ENCODE measurements around the gene MACROD2. TPM values are rescaled to one million over a fixed set of nuclear protein-coding genes. Genes with fewer than 3 reads are reported as not detected.

Gene MACROD2
- total RNA-seq, 1 experiment from 2014 or later: 1.6 TPM

DNA sequence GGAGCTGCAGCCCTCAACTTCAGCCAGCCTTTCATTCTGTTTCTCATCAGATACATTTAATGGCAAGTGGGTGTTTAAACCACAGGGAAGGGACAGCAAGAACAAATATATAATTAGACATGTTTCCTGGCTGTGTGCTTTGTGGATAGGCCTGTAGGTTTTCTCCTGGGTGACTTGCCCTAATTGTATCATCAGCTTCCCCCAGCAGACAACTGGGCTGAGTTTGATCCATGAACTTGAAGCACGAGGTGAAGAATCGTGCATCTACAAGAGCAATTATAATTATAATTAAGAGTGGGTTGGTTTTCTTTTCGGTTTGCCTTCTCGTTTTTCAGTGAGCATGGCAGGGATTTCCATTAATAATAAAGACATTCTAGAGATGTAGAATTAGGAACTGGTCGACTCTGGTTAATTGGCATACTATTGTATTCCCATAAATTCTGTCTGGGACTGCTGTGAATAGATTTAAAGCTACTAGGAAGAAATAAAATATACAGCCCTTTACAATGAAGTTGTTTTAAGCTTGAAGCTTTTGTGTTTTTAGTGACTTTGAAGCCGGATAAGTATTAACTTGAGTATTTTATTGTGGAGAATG, 1525.7 kb downstream of the MACROD2 start:
- H3K56ac ChIP-seq (ENCODE audit: insufficient read length, low read depth, low read length): no peak overlapping the region
- no peak for DNase-seq
- H3K23ac ChIP-seq (ENCODE audit: insufficient read length, low read depth, low read length): no peak overlapping the region
- no peak overlapping the region for H3K18ac ChIP-seq (ENCODE audit: insufficient read length, low read depth, low read length)
- H2BK5ac ChIP-seq (ENCODE audit: insufficient read length, low read length): no peak overlapping the region
- H3K9me3 ChIP-seq (ENCODE audit: control insufficient read depth, low read depth, low read length): no peaks in the 10 kb centered on the region
- H2BK20ac ChIP-seq (ENCODE audit: low read depth, low read length, poor library complexity, severe bottlenecking): no peak overlapping the region
- Mint-ChIP-seq H3K27ac (no peak overlapping the region), H3K27me3 (ENCODE audit: low read depth) (no peaks in the 10 kb centered on the region; the same call in 1 of the 2 replicates), H3K4me3 (no peak overlapping the region), H3K9me3 (no peaks in the 10 kb centered on the region; a peak in 1 of 5 replicates), H3K4me1 (peaks cover 0 to 6% of the 10 kb centered on the region in 2 experiments; a peak in 1 of 4 replicates), H3K36me3 (ENCODE audit: insufficient read depth in 1 of 3, low read depth in 3 of 3) (no peaks in the 10 kb centered on the region; a peak in 1 of 7 replicates)
- no peaks in the 10 kb centered on the region for H3K23me2 ChIP-seq (ENCODE audit: insufficient read length, low read depth, low read length, poor library complexity, severe bottlenecking)
- no peaks in the 10 kb centered on the region for H4K20me1 ChIP-seq (ENCODE audit: control insufficient read depth, insufficient read depth, insufficient read length)
- no peak overlapping the region for H3K4ac ChIP-seq (ENCODE audit: low read depth, low read length)
- H2BK12ac ChIP-seq (ENCODE audit: insufficient read length, low read depth, low read length): no peak overlapping the region
- no peak overlapping the region for H3K14ac ChIP-seq (ENCODE audit: insufficient read depth, low read length)
- H3K4me2 ChIP-seq (ENCODE audit: insufficient read depth, insufficient read length, low read length): no peak overlapping the region
- H3K27ac ChIP-seq (ENCODE audit: insufficient read length, low read depth, low read length): no peak overlapping the region
- no peak overlapping the region for H2BK15ac ChIP-seq (ENCODE audit: low read depth, low read length)
- H3K79me1 ChIP-seq (ENCODE audit: insufficient read depth, low read depth, low read length, poor library complexity, severe bottlenecking): no peaks in the 10 kb centered on the region
- H3K9ac ChIP-seq (ENCODE audit: extremely low read depth, insufficient read length, low read length): no peak overlapping the region
- no peak overlapping the region for H3T11ph ChIP-seq (ENCODE audit: low read length)
- H3K79me2 ChIP-seq (ENCODE audit: insufficient read depth, low read length): no peaks in the 10 kb centered on the region
- H3K4me1 ChIP-seq (ENCODE audit: insufficient read depth, low read length): no peaks in the 10 kb centered on the region
- WGBS (ENCODE audit: extremely low coverage, insufficient read length, low lambda C conversion rate): no CpG with 5 or more reads among the region's 6 CpGs
- no peak overlapping the region for H4K5ac ChIP-seq (ENCODE audit: insufficient read length, low read depth, low read length)
- no peak overlapping the region for H4K8ac ChIP-seq (replicated peaks; ENCODE audit: insufficient read length, low read depth, low read length)
- H4K91ac ChIP-seq (ENCODE audit: insufficient read length, low read depth, low read length): no peak overlapping the region
- no peak for TF ChIP-seq CTCF (conservative IDR thresholded peaks at IDR 0.05)
- no peak overlapping the region for H2AK5ac ChIP-seq (ENCODE audit: insufficient read length, low read length)
- no peak overlapping the region for H2AFZ ChIP-seq (ENCODE audit: low read length)
- H3K27me3 ChIP-seq (ENCODE audit: insufficient read depth, low read length): no peaks in the 10 kb centered on the region
- no peak overlapping the region for H2BK120ac ChIP-seq (ENCODE audit: low read depth, low read length, poor library complexity, severe bottlenecking)

Measured in H9 (cell line).